ENCODE data around the gene CIB1. TPM values are rescaled to one million over a fixed set of nuclear protein-coding genes. Genes with fewer than 3 reads are reported as not detected.
"Not testable (repeated sequence)": the region's sequence is repeated elsewhere in the genome, so short reads cannot be mapped to it uniquely, and the experiment has no call there.

Gene CIB1
- total RNA-seq, 2 experiments from 2014 or later, result 151 to 154 TPM

- intact Hi-C loops (cut with micrococcal nuclease), result no loop called here
- ATAC-seq, result no peak
- POLR2A ChIA-PET, result interaction anchor here (1.1 kb wide), 1 partner anchor 10 kb away, joined by 3 read pairs; no protein-coding TSS in a partner anchor
These were observed 43.8 kb downstream of the CIB1 start for GRCh38 chr15:90189781-90190467.

GRCh38 chr15:90188914-90189748, 44.6 kb downstream of the CIB1 start:
- Mint-ChIP-seq H3K4me3 (no peak overlapping the region), H3K9me3 (no peaks in the 10 kb centered on the region), H3K27ac (no peak overlapping the region), H3K4me1 (ENCODE audit: low read depth) (peaks cover 26% of the 10 kb centered on the region), H3K36me3 (ENCODE audit: low read depth) (no peaks in the 10 kb centered on the region), H3K27me3 (no peaks in the 10 kb centered on the region)
- no peak for ATAC-seq
- no peak for TF ChIP-seq CTCF (IDR thresholded peaks at IDR 0.05)
- no peak for DNase-seq
- POLR2A ChIA-PET, result interaction anchor here (1.1 kb wide), 1 partner anchor 11 kb away, joined by 3 read pairs; no protein-coding TSS in a partner anchor
- CTCF ChIA-PET, result interaction anchor here (1.0 kb wide), 1 partner anchor 82 kb away, joined by 3 read pairs; no protein-coding TSS in a partner anchor
- intact Hi-C loops (cut with micrococcal nuclease), result no loop called here

More at GRCh38 chr15:90189781-90190467, 43.8 kb downstream of the CIB1 start:
- Mint-ChIP-seq H3K27ac (peak overlapping the region; percentile 25), H3K4me3 (no peak overlapping the region), H3K4me1 (ENCODE audit: low read depth) (peaks cover 25% of the 10 kb centered on the region), H3K9me3 (no peaks in the 10 kb centered on the region), H3K36me3 (ENCODE audit: low read depth) (no peaks in the 10 kb centered on the region), H3K27me3 (no peaks in the 10 kb centered on the region)
- CTCF ChIA-PET, result interaction anchor here (1.0 kb wide), 1 partner anchor 81 kb away, joined by 3 read pairs; no protein-coding TSS in a partner anchor
- TF ChIP-seq CTCF (IDR thresholded peaks at IDR 0.05), result no peak
- no peak for DNase-seq

GRCh38 chr15:90188065-90188464, 45.7 kb downstream of the CIB1 start:
- ATAC-seq; H3K4me3 Mint-ChIP-seq; POLR2A ChIA-PET; H3K27ac Mint-ChIP-seq; H3K36me3 Mint-ChIP-seq (ENCODE audit: low read depth); DNase-seq; H3K9me3 Mint-ChIP-seq; CTCF ChIA-PET; intact Hi-C loops (cut with micrococcal nuclease); H3K27me3 Mint-ChIP-seq: not testable (repeated sequence)
- H3K4me1 Mint-ChIP-seq (ENCODE audit: low read depth), result peaks cover 23% of the 10 kb centered on the region

DNA sequence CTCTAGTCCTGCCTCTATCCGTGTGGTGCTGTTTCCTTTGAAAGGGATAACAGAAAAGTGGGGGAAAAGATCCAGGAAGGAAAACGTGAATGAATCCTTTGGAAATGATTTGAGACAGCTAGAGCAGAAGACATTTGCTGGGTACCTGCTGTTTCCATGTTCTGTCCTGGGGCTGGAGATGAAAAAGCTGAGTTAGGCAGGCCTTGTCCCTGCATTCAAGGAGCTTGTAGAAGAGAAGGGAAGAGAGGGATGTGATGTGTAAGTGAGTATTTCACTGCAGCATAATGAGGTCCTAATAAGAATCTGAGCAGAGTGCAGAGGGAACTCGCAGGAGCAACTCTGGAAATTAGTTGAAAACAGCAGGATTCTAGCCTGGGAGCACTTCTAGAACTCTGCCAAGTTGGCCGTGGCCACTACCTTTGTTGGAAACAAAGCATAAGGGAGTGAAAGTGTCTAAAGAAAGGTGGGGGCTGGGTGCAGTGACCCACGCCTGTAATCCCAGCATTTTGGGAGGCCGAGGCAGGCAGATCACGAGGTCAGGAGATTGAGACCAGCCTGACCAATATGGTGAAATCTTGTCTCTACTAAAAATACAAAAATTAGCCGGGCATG, 46.4 kb downstream of the CIB1 start:
- ChIA-PET CTCF (interaction anchor here (1.1 to 2.1 kb wide), 4 partner anchors 13 to 44 kb away, joined by 3 to 6 read pairs (median 4); partner anchors contain the start of gene SEMA4B), POLR2A (no interaction called here)
- no peaks in the 10 kb centered on the region for H3K27me3 Mint-ChIP-seq
- H3K4me1 Mint-ChIP-seq (ENCODE audit: low read depth), result peaks cover 18% of the 10 kb centered on the region
- no peak overlapping the region for H3K4me3 Mint-ChIP-seq
- DNase-seq (no peak), ATAC-seq (no peak)
- no peaks in the 10 kb centered on the region for H3K36me3 Mint-ChIP-seq (ENCODE audit: low read depth)
- TF ChIP-seq CTCF (IDR thresholded peaks at IDR 0.05), result no peak
- intact Hi-C loops (cut with micrococcal nuclease), result no loop called here
- no peak overlapping the region for H3K27ac Mint-ChIP-seq
- no peaks in the 10 kb centered on the region for H3K9me3 Mint-ChIP-seq
